H9 (cell line): ENCODE measurements around the gene MFRP. TPM values are rescaled to one million over a fixed set of nuclear protein-coding genes. Genes with fewer than 3 reads are reported as not detected.

ENCODE experiments used
- DNase-seq: peaks from one replicate; pipeline ENCODE4 v3.0.0-alpha.2; 2017
- H2AFZ ChIP-seq: one replicate; pipeline ENCODE4 v1.6.1; 2013; ENCODE audit warnings: mild to moderate bottlenecking, low read length, control low read depth, moderate library complexity
- H2AK5ac ChIP-seq: 2 replicates; pipeline ENCODE4 v1.6.1; 2013; ENCODE audit warnings: low read length, control low read depth, mixed read lengths; ENCODE audit not compliant: insufficient read length
- H2BK120ac ChIP-seq: one replicate; pipeline ENCODE4 v1.6.1; 2013; ENCODE audit warnings: low read depth, mild to moderate bottlenecking, low read length, control low read depth, inconsistent platforms; ENCODE audit not compliant: poor library complexity, severe bottlenecking
- H2BK12ac ChIP-seq: 2 replicates; pipeline ENCODE4 v1.6.1; 2013; ENCODE audit warnings: low read length, control low read depth, mixed read lengths, low read depth; ENCODE audit not compliant: insufficient read length
- H2BK15ac ChIP-seq: 2 replicates; pipeline ENCODE4 v1.6.1; 2013; ENCODE audit warnings: low read depth, low read length, control low read depth
- H2BK20ac ChIP-seq: one replicate; pipeline ENCODE4 v1.6.1; 2013; ENCODE audit warnings: low read depth, mild to moderate bottlenecking, low read length, control low read depth, inconsistent platforms; ENCODE audit not compliant: poor library complexity, severe bottlenecking
- H2BK5ac ChIP-seq: 2 replicates; pipeline ENCODE4 v1.6.1; 2013; ENCODE audit warnings: low read length, control low read depth, mixed read lengths; ENCODE audit not compliant: insufficient read length
- H3K14ac ChIP-seq: 2 replicates; pipeline ENCODE4 v1.6.1; 2013; ENCODE audit warnings: low read length, control low read depth; ENCODE audit not compliant: insufficient read depth
- H3K18ac ChIP-seq: 2 replicates; pipeline ENCODE4 v1.6.1; 2013; ENCODE audit warnings: low read depth, mild to moderate bottlenecking, mixed read lengths, low read length, control low read depth; ENCODE audit not compliant: insufficient read length
- H3K23ac ChIP-seq: 2 replicates; pipeline ENCODE4 v1.6.1; 2013; ENCODE audit warnings: low read length, control low read depth, mixed read lengths, low read depth; ENCODE audit not compliant: insufficient read length
- H3K23me2 ChIP-seq: 2 replicates; pipeline ENCODE4 v1.6.1; 2013; ENCODE audit warnings: low read depth, mild to moderate bottlenecking, mixed read lengths, low read length, control low read depth; ENCODE audit not compliant: insufficient read length, poor library complexity, severe bottlenecking
- H3K27ac ChIP-seq: 2 replicates; pipeline ENCODE4 v1.5.1; 2013; ENCODE audit warnings: low read length, control low read depth, mixed read lengths, low read depth; ENCODE audit not compliant: insufficient read length
- H3K27me3 ChIP-seq: 2 replicates; pipeline ENCODE4 v1.6.1; 2013; ENCODE audit warnings: low read length, control low read depth, inconsistent platforms; ENCODE audit not compliant: insufficient read depth
- H3K4ac ChIP-seq: 2 replicates; pipeline ENCODE4 v1.6.1; 2013; ENCODE audit warnings: low read depth, mild to moderate bottlenecking, control low read depth, inconsistent platforms, low read length, moderate library complexity
- H3K4me1 ChIP-seq: 2 replicates; pipeline ENCODE4 v1.6.1; 2013; ENCODE audit warnings: low read length, control low read depth, inconsistent platforms; ENCODE audit not compliant: insufficient read depth
- H3K4me2 ChIP-seq: 2 replicates; pipeline ENCODE4 v1.6.1; 2013; ENCODE audit warnings: low read length, control low read depth, mixed read lengths; ENCODE audit not compliant: insufficient read length, insufficient read depth
- H3K56ac ChIP-seq: 2 replicates; pipeline ENCODE4 v1.6.1; 2013; ENCODE audit warnings: low read depth, mild to moderate bottlenecking, mixed read lengths, low read length, control low read depth; ENCODE audit not compliant: insufficient read length
- H3K79me1 ChIP-seq: 2 replicates; pipeline ENCODE4 v1.6.1; 2013; ENCODE audit warnings: low read depth, mild to moderate bottlenecking, moderate library complexity, low read length, control low read depth, inconsistent platforms; ENCODE audit not compliant: insufficient read depth, poor library complexity, severe bottlenecking
- H3K79me2 ChIP-seq: 2 replicates; pipeline ENCODE4 v1.6.1; 2013; ENCODE audit warnings: low read length, control low read depth, inconsistent platforms; ENCODE audit not compliant: insufficient read depth
- H3K9ac ChIP-seq: 2 replicates; pipeline ENCODE4 v1.6.1; 2013; ENCODE audit warnings: low read length, control low read depth, mixed read lengths; ENCODE audit not compliant: insufficient read length; ENCODE audit errors: extremely low read depth
- H3K9me3 ChIP-seq: one replicate; pipeline ENCODE4 v1.6.1; 2013; ENCODE audit warnings: low read depth, low read length, inconsistent platforms; ENCODE audit not compliant: control insufficient read depth
- H3T11ph ChIP-seq: one replicate; pipeline ENCODE4 v1.6.1; 2013; ENCODE audit warnings: mild to moderate bottlenecking, low read length, control low read depth, inconsistent platforms
- H4K20me1 ChIP-seq: one replicate; pipeline ENCODE4 v1.6.1; 2013; ENCODE audit not compliant: control insufficient read depth, insufficient read length, insufficient read depth
- H4K5ac ChIP-seq: 2 replicates; pipeline ENCODE4 v1.6.1; 2013; ENCODE audit warnings: low read depth, mild to moderate bottlenecking, mixed read lengths, low read length, control low read depth; ENCODE audit not compliant: insufficient read length
- H4K8ac ChIP-seq: replicated peaks from 2 replicates; pipeline ENCODE4 v1.6.1; 2013; ENCODE audit warnings: low read length, control low read depth, mixed read lengths, low read depth; ENCODE audit not compliant: insufficient read length
- H4K91ac ChIP-seq: 2 replicates; pipeline ENCODE4 v1.6.1; 2013; ENCODE audit warnings: low read depth, mild to moderate bottlenecking, moderate library complexity, mixed read lengths, low read length, control low read depth; ENCODE audit not compliant: insufficient read length
- H3K27ac Mint-ChIP-seq, 3 experiments: 2 replicates in 2 of 3; 3 replicates in 1 of 3; pipeline ENCODE4 v1.8.0; 2020 to 2021; ENCODE audit warnings: mixed read lengths in 3 of 3, mild to moderate bottlenecking in 1 of 3, moderate library complexity in 1 of 3
- H3K27me3 Mint-ChIP-seq: 2 replicates; pipeline ENCODE4 v1.8.0; 2021; ENCODE audit warnings: low read depth, mild to moderate bottlenecking, moderate library complexity, mixed read lengths
- H3K36me3 Mint-ChIP-seq, 3 experiments: 2 replicates in 2 of 3; 3 replicates in 1 of 3; pipeline ENCODE4 v1.8.0; 2020 to 2021; ENCODE audit warnings: low read depth in 3 of 3, mixed read lengths in 3 of 3; ENCODE audit not compliant: insufficient read depth in 1 of 3
- H3K4me1 Mint-ChIP-seq, 2 experiments: 2 replicates each; pipeline ENCODE4 v1.8.0; 2020; ENCODE audit warnings: mixed read lengths in 2 of 2
- H3K4me3 Mint-ChIP-seq, 2 experiments: 2 replicates in 1 of 2; 3 replicates in 1 of 2; pipeline ENCODE4 v1.8.0; 2020 to 2021; ENCODE audit warnings: mild to moderate bottlenecking in 2 of 2, mixed read lengths in 2 of 2, moderate library complexity in 1 of 2
- H3K9me3 Mint-ChIP-seq, 2 experiments: 2 replicates in 1 of 2; 3 replicates in 1 of 2; pipeline ENCODE4 v1.8.0; 2020; ENCODE audit warnings: mild to moderate bottlenecking in 2 of 2, mixed read lengths in 2 of 2, moderate library complexity in 1 of 2
- CTCF ChIP-seq: fragments of 200-600 bp; sonication (generic); conservative IDR thresholded peaks from 3 replicates; pipeline ENCODE4 v1.8.0; 2021; ENCODE audit warnings: antibody characterized with exemption, mild to moderate bottlenecking
- WGBS: extraction: QIAGEN DNeasy Blood & Tissue Kit; methylation state at CpG from one replicate; pipeline ENCODE4 v1.1.7; 2013; ENCODE audit warnings: missing lambda C conversion rate, low lambda C conversion rate, mixed read lengths; ENCODE audit not compliant: insufficient read length; ENCODE audit errors: extremely low coverage; 5-methylcytosine and 5-hydroxymethylcytosine counted together
- total RNA-seq: library from RNA; stranded (reverse); gene quantifications from 2 replicates; pipeline ENCODE4 v1.2.1, GENCODE V29; 2021

The MFRP gene
- total RNA-seq, 1 experiment from 2014 or later = not detected

GRCh38 chr11:119382101-119382500 lies 35.6 kb upstream of the MFRP start:
- Mint-ChIP-seq H3K4me1 (peaks cover 30 to 37% of the 10 kb centered on the region in 2 experiments), H3K9me3 (no peaks in the 10 kb centered on the region; a peak in 1 of 5 replicates), H3K27me3 (peaks cover 15% of the 10 kb centered on the region), H3K4me3 (no peak overlapping the region), H3K27ac (no peak overlapping the region), H3K36me3 (no peaks in the 10 kb centered on the region)
- Histone ChIP-seq H2AK5ac (no peak overlapping the region), H3K79me2 (no peaks in the 10 kb centered on the region), H2BK5ac (no peak overlapping the region), H4K8ac (no peak overlapping the region), H3K79me1 (no peaks in the 10 kb centered on the region), H4K20me1 (no peaks in the 10 kb centered on the region), H3K56ac (no peak overlapping the region), H3K23ac (no peak overlapping the region), H3K4me1 (peaks cover 3% of the 10 kb centered on the region; the same call in 1 of the 2 replicates), H3K27ac (no peak overlapping the region), H4K5ac (no peak overlapping the region), H3T11ph (no peak overlapping the region), H2BK12ac (no peak overlapping the region), H3K27me3 (peaks cover 3% of the 10 kb centered on the region; the same call in 1 of the 2 replicates), H2BK120ac (no peak overlapping the region), H2BK20ac (no peak overlapping the region), H3K9me3 (no peaks in the 10 kb centered on the region), H4K91ac (no peak overlapping the region), H3K23me2 (peaks cover 15% of the 10 kb centered on the region), H3K18ac (no peak overlapping the region), H3K4me2 (peak overlapping the region; percentile 79), H3K9ac (no peak overlapping the region), H3K4ac (no peak overlapping the region; the same call in 1 of the 2 replicates), H2AFZ (no peak overlapping the region), H3K14ac (no peak overlapping the region), H2BK15ac (no peak overlapping the region)
- no CpG with 5 or more reads among the region's 9 CpGs for whole genome bisulfite sequencing
- TF ChIP-seq CTCF = no peak
- DNase-seq = no peak
